AG04450 (cell line): ENCODE data around the gene SLFN11. TPM values are rescaled to one million over a fixed set of nuclear protein-coding genes. Genes with fewer than 3 reads are reported as not detected.

Experiments used
- CTCF ChIA-PET: fragments of 300-600, 350-600 bp; formaldehyde crosslinking; extraction: SDS; loops from one replicate; lab custom pipeline; 2022; ENCODE audit warnings: antibody characterized with exemption, inconsistent platforms; lab: Charles Lee
- POLR2A ChIA-PET: fragments of 350-600 bp; formaldehyde crosslinking; extraction: SDS; loops from one replicate; lab custom pipeline; 2021; ENCODE audit warnings: antibody characterized with exemption, inconsistent platforms; lab: Yijun Ruan, JAX
- DNase-seq: peaks from one replicate; pipeline ENCODE4 v3.0.0-alpha.2; 2011; ENCODE audit warnings: low read depth, low spot score
- H3K27ac ChIP-seq: one replicate; pipeline ENCODE4 v1.5.1; 2012; ENCODE audit warnings: low read depth, low read length, control low read depth
- H3K27me3 ChIP-seq: one replicate; pipeline ENCODE4 v1.6.0; 2012; ENCODE audit warnings: low read length; ENCODE audit not compliant: control insufficient read depth, insufficient read depth
- H3K4me3 ChIP-seq: 2 replicates; pipeline ENCODE4 v1.5.1; 2011; ENCODE audit warnings: mild to moderate bottlenecking, low read depth, low read length, control low read depth
- H3K9me3 ChIP-seq: 2 replicates; pipeline ENCODE4 v1.5.1; 2012; ENCODE audit warnings: low read length; ENCODE audit not compliant: control insufficient read depth, insufficient read depth
- CTCF ChIP-seq: IDR thresholded peaks from 2 replicates; pipeline ENCODE4 v1.5.1; 2011; ENCODE audit warnings: low read depth, low read length, control low read depth, inconsistent platforms
- polyA plus RNA-seq: library from polyadenylated mRNA; depleted of rRNA; stranded (reverse); fragments of >200 nt; gene quantifications from 2 replicates; pipeline ENCODE4 v1.2.3, GENCODE V29; 2011

Gene SLFN11
- polyA plus RNA-seq, 1 experiment, result 73.2 TPM

GRCh38 chr17:35368081-35368830 is 5.2 kb downstream of the SLFN11 start:
- TF ChIP-seq CTCF, result no peak
- no peaks in the 10 kb centered on the region for H3K27me3 ChIP-seq

GRCh38 chr17:35361027-35361426 is 12.4 kb downstream of the SLFN11 start:
- no peak for TF ChIP-seq CTCF
- POLR2A ChIA-PET, result no interaction called here

More at GRCh38 chr17:35368081-35368830, 5.2 kb downstream of the SLFN11 start:
- ChIA-PET POLR2A (no interaction called here), CTCF (interaction anchor here (1.4 kb wide), 1 partner anchor 9 kb away, joined by 3 read pairs; no protein-coding TSS in a partner anchor)
- no peak for DNase-seq
- Histone ChIP-seq H3K27ac (no peak overlapping the region), H3K9me3 (no peaks in the 10 kb centered on the region), H3K4me3 (no peak overlapping the region)

GRCh38 chr17:35359398-35359797 is 14.0 kb downstream of the SLFN11 start:
- Histone ChIP-seq H3K4me3 (no peak overlapping the region), H3K9me3 (no peaks in the 10 kb centered on the region), H3K27me3 (no peaks in the 10 kb centered on the region), H3K27ac (no peak overlapping the region)
- TF ChIP-seq CTCF, result no peak
- ChIA-PET CTCF (interaction anchor here (1.0 to 1.3 kb wide), 2 partner anchors 9 to 180 kb away, joined by 3 read pairs; no protein-coding TSS in a partner anchor), POLR2A (interaction anchor here (1.0 kb wide), 1 partner anchor 14 kb away, joined by 4 read pairs; the partner anchor contains the start of gene SLFN11)
- DNase-seq, result no peak

More at GRCh38 chr17:35361027-35361426, 12.4 kb downstream of the SLFN11 start:
- Histone ChIP-seq H3K27ac (no peak overlapping the region), H3K9me3 (no peaks in the 10 kb centered on the region), H3K27me3 (no peaks in the 10 kb centered on the region), H3K4me3 (no peak overlapping the region)
- CTCF ChIA-PET, result interaction anchor here (1.0 to 1.4 kb wide), 3 partner anchors 8 to 178 kb away, joined by 3 to 6 read pairs (median 3); no protein-coding TSS in a partner anchor
- DNase-seq, result no peak

GRCh38 chr17:35352284-35352683 is 21.1 kb downstream of the SLFN11 start:
- H3K27me3 ChIP-seq, result no peaks in the 10 kb centered on the region
- no peak overlapping the region for H3K27ac ChIP-seq
- no peak overlapping the region for H3K4me3 ChIP-seq
- CTCF ChIA-PET, result interaction anchor here (3.2 kb wide), 1 partner anchor 40 kb away, joined by 13 read pairs; no protein-coding TSS in a partner anchor
- no peaks in the 10 kb centered on the region for H3K9me3 ChIP-seq
- POLR2A ChIA-PET, result no interaction called here
- no peak for DNase-seq
- no peak for TF ChIP-seq CTCF

- no peak for TF ChIP-seq CTCF
- no peak overlapping the region for H3K27ac ChIP-seq
- CTCF ChIA-PET, result interaction anchor here (1.0 to 3.2 kb wide), 2 partner anchors 8 to 38 kb away, joined by 3 to 13 read pairs; no protein-coding TSS in a partner anchor
- H3K9me3 ChIP-seq, result no peaks in the 10 kb centered on the region
- no peaks in the 10 kb centered on the region for H3K27me3 ChIP-seq
- POLR2A ChIA-PET, result no interaction called here
- no peak overlapping the region for H3K4me3 ChIP-seq
- no peak for DNase-seq
These were observed 22.9 kb downstream of the SLFN11 start for GRCh38 chr17:35350493-35350892.
